CD4-positive, alpha-beta T cell treated with Interleukin-12 subunit alpha and Interleukin-12 subunit beta, for 1 hour (primary cell): ENCODE measurements around the gene TIMM17A.
"Not testable (repeated sequence)": the region's sequence is repeated elsewhere in the genome, so short reads cannot be mapped to it uniquely, and the experiment has no call there.

Experiments
- DNase-seq: peaks from one replicate; pipeline ENCODE4 v3.0.0-alpha.2; 2020

TIMM17A gene

DNA sequence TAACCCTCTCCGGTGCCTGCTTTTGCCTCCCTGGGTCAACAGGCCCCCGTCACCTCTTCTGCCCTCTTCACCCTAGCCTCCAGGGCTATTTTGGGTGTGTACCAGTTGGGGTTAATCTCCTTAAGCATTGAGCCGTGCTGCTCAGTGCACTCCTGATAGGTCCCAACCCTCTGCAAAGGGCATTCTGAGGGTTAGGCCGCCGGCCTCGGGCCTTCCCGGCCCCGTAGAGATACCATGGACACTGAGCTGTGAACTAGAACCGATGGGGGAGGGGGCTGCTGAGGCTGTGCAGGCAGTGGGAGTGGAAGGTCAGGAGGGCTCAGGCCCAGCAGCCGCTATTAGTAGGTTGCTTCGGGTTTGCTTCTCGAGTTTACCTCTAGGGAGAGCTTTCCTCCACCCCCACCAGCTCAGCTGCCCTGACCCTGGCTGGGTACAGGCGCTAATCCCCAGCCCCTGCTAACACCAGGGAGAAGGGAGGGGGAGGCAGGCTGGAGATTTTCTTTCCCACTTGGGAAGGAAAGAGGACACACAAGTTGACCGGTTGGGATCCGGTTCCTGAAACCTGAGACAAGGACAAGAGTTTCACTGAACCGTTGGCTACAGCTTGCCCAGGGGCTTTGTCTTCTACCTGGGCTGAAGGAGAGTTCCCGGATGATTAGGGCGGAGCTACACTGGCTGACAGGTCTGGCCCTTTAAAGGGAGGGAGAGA, 13.7 kb upstream of the TIMM17A start:
- no peak for DNase-seq

DNA sequence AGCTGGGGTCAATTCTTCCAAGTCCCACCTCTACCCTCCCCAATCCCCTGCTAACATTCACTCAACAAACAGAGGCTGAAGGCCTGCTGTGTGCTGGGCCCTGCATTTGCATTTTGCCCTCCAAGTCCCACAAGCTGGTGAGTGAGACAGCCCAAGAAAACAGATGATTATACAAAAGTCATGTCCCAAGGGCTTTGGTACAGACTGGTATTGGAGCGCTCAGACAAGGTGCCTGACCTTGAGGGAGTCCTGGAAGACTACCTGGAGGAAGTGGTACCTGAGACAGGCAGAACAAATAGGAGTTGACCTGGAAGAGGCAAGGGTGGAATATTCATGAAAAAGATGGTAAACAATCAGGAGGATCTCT, 13.2 kb upstream of the TIMM17A start:
- DNase-seq = no peak

DNA sequence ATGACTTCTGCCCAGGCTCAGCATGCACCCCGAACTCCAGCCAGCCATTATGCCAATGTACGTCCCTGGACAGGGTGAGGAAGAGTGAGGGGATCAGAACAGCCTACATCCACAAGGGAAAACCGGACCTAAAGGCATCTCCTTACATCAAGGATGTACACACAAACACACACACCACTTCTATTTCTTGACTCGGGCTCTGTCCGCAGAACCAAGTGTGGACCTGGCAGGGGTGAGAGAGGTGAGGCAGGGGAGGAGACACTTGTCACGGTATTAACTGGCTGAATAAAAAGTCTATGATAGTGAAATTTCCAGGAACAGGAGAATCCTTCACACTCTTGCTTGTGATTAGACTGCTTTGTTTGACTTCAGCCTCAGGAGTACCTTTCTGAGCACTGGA, 11.3 kb upstream of the TIMM17A start:
- no peak for DNase-seq

DNA sequence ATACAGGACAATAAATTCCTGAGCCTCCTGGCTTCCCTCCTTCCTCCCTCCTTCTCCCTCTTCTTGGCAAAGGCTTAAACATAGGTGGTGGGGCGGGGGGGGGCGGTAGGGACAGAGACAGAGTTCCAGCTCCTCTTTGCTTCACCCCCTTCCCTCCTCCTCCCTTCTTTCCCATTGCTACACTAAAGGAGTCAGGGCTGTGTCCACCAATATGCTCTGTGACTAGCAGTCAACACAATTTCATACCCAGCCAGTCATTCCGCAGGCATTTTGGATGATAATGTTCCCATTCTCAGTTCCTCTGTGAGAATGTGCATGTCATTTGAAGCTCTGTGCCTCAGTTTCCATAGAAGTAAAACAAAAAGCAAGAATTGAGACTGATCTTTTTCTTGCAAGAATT, 10.7 kb upstream of the TIMM17A start:
- no peak for DNase-seq

DNA sequence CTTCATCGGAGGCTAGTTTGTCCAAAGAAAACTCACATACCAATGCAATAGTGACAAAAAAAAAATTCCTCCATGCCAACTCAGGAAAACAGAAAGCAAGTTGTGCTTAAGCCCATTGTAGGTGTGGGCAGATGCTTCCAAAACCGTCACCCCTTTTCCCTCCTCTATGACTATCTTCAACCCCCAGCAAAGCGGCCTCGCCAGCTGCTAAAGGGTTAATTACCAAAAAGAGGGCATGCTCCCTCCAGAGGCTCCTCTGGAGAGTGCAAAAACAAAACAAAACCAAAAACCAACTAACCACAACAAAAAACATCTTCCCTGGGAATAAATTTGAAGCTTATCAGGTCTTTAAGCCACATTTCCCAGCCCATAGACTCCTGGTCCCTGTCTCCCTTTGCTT, 10.1 kb upstream of the TIMM17A start:
- no peak for DNase-seq

DNA sequence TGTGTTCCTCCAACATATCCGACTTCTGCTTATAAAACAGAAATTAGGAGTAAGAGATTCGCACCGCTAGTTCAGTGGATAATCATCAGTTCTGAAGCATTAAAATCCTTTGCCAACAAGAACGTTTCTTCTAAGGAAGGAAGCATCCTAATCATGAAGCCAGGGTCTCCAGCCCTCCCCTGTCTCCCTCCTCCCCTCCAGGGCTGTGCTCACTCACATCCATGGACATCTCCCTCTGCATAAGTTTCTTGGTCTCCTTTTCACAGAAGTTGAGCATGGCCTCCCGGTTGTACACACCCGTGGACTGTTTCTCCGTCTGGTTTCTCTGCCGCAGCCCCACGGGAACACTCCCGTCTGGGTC, 9.5 kb upstream of the TIMM17A start:
- no peak for DNase-seq

DNA sequence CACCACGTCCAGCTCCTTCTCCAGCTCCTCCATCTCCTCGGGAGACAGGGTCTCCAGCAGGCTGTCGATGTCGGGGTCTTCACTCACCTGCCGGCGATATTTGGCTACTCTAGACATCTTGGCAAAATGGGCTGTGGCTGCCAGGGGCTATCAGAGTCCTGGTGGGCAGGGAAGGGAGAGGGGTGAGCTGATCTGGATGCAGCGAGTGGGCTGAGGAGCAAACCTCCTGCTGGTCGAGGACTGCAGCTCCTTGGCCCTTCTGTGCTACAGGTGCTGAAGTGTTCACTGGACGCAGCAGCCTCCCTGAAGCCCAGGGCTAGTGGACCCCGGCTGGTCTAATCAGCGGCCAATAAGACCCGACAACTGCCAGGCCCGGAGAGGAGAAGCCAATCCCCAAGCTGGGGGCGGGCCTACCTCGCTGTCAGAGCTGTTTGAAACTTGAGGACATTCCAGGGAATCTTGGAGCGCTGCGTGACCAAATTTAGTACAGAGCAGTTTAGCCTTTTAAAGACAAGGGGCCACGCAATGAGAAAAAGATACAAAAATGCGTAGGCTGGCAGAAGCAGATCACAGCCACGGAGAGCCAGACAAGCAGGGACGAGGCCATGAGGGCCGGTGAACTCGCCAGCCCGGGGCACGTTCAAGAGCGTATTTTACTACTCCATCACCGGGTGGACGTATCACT, 8.9 kb upstream of the TIMM17A start, which contains the start of gene LMOD1:
Gene LMOD1 (minus strand): TSS at position 325 of the 685 bp plus-strand sequence. CDS start 208 bp downstream, at position 117.
- no peak for DNase-seq

DNA sequence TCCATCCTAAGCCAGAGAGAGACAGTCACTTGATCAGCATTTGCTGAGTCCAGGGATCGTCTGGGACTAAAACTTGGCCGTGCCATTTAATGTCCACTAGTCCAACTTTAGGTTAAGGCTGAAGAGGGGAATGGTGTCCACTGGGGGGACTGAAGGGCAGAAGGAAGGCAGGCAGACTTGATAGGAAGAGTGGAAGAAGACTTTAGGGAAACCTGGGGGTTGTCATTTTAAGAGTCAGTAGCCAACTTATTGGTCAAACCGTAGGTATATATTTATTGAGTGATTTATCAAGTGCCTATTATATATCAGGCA, 7.7 kb upstream of the TIMM17A start:
- DNase-seq = no peak

DNA sequence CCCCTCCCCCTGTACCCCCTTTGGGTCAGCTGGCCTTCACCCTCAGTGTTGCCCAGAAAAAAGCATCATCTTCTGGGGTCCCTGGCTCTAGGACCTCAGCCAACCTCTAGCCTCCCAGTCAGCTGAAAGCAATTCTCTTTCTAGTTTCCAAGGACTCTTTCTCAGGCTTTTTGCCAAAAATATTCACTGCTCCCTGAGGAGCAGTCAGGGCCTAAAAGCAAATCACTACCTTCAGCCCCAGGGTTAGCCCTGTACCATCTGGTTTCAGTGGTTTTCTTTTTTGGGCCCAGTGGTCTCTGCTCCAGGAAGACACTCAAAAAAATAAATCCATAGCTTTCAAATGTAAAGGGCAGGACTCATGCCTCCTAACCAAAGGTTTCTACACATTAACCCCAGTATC, 5.8 kb upstream of the TIMM17A start:
- DNase-seq = no peak

DNA sequence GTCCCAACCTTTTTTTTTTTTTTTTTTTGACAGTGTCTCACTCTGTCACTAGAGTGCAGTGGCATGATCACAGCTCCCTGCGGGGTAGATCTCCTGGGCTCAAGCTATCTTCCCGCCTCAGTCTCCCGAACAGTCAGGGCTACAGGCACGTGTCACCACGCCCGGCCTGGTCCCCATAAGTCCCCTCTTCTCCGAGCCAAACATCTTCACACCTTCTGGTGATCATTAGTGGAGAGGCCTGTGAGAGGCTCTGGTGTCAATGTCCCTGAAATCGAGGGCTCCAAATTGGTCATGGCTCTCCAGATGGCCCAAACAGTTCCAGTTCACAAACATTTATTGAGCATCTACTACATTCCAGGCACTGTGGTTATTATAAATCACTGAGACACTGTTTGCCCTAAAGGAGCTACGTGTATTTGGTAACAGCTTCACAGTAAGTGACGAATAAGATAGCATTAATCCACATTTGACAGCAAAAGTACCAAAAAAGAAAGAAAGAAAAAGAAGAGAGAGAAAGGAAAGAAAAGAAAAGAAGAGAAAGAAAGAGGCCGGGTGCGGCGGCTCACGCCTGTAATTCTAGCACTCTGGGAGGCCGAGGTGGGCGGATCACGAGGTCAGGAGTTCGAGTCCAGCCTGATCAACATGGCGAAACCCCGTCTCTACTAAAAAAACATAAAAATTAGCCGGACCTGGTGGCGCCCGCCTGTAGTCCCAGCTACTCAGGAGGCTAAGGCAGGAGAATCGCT, 867 bp upstream of the TIMM17A start:
- peak; percentile 10 for DNase-seq

DNA sequence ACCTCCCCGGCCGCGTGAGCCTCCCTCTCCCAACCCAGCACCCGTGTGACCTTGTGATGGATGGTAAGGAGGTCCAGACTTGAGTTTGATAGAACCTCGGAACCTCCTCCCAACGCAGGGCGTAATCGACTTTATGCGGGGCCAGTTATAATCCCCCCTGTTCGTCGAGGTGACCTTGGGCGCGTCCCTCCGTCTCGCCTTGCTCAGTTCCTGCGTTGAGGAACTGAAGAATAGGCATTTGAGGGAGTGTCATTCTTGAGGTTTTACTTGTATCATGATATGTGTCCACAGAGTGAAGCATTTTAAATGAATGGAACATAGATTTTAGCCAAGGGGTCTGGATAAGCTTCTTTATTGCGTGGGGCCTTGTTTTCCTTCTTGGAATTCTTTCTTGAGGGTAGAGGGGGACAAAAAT, 433 bp downstream of the TIMM17A start:
- no peak for DNase-seq

DNA sequence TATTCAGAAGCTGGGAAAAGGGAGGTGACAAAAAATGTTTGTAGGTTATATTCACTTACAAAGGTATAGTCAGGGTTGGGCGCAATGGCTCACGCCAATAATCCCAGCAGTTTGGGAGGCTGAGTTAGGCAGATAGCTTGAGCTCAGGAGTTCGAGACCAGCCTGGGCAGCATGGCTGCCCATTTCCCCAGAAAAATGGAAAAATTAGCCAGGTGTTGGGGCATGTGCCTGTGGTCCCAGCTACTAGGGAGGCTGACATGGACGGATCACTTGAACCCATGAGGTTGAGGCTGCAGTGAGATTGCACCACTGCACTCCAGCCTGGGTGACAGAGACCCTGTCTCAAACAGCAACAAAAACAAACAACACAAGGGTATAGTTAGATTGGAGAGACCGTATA, 3.0 kb downstream of the TIMM17A start:
- no peak for DNase-seq

DNA sequence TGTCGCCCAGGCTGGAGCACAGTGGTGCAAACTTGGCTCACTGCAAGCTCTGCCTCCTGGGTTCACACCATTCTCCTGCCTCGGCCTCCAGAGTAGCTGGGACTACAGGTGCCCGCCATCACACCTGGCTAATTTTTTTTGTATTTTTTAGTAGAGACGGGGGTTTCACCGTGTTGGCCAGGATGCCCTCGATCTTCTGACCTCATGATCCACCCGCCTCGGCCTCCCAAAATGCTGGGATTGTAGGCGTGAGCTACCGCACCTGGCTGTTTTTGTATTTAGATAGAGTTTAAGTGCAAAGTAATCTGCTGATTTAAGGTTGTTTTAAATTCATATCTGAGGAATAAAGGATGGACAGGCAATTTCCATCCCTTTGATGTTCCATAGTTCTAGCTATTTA, 7.1 kb downstream of the TIMM17A start:
- not testable (repeated sequence) for DNase-seq

DNA sequence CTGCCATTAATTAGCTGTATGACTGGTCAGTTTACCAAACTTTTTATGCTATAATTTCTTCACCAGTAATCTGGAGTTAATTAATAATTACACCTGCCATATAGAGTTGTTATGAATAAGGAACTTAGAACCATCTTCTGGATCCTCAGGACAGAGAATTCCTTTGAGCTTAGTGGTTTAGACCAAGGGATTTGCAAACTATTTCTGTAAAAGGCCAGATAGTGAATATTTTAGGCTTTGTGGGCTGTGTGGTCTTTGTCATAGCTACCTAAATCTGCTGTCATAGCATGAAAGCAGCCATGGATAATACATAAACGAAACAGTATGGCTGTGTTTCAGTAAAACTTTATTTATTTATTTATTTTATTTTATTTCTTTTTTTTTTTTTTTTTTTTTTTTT, 9.0 kb downstream of the TIMM17A start:
- no peak for DNase-seq

DNA sequence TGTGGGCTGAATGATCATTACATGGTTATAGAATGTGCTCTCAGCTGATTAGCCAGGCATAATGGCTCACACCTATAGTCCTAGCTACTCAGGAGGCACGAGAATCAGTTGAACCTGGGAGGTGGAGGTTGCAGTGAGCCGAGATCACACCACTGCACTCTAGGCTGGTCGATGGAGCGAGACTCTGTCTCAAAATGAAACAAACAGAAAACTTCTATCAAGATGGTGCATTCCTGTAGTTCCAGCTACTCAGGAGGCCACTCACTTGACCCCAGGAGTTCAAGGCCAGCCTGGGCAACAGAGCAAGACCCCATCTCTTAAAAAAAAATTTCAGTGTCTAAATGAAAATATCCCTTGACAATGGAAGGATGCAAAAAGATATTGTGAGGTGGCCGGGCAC, 10.9 kb downstream of the TIMM17A start:
- no peak for DNase-seq

DNA sequence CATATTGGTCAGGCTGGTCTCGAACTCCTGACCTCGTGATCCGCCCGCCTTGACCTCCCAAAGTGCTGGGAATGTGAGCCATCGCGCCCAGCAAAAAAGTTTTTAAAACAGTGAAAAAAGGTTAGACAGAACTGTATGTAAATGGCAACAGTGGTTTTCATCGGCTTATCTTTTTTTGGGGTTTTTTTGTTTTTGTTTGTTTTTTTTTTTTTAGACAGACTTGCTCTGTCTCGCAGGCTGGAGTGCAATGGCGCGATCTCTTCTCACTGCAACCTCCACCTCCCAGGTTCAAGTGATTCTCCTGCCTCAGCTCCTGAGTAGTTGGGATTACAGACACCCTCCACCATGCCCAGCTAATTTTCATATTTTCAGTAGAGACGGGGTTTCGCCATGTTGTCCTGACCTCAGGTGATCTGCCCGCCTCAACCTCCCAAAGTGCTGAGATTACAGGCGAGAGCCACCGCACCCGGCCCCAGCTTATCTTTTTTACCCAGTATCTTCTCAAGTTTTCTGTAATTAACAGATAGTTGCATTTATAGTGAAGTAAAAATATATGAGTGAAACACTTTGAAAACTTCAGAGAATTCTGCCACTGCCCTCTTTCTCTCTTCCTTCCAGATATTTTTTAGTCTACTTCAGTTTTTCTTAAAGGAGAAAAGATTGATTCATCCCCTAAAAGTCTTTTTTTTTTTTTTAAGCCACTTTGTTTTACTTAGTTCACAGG, 13.1 kb downstream of the TIMM17A start:
- no peak for DNase-seq

DNA sequence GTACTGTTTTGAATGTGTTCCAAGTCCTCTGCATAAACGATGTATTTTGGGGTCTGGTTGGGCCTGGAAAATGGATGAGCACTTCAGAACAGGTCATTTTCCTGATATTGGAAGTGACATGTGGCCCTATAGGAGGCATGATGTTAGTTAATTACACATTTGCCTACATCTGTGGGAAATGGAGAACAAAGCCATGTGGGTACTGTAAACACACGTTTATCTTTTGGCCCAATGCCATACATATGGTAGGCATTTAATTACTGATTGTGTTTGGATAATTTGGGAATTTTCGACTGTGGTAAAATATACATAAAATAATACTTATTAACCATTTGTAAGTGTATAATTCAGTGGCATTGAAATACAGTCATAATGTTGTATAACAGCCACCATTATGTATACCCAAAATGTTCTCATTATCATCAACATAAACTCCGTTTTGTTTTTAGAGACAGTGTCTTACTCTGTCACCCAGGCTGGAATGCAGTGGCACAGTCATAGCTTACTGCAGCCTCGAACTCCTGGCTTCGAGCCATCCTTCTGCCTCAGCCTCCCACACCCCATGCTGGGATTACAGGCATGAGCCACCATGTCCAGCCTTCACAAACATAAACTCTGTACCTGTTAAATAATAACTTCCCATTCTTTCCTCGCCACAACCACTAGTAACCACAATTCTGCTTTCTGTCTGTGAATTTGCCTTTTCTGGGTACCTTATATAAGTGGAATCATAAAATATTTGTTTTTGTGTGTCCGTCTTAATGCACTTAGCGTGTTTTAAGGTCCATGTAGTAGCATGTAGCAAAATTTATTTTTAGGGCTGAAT, 15.2 kb downstream of the TIMM17A start:
- DNase-seq = no peak

DNA sequence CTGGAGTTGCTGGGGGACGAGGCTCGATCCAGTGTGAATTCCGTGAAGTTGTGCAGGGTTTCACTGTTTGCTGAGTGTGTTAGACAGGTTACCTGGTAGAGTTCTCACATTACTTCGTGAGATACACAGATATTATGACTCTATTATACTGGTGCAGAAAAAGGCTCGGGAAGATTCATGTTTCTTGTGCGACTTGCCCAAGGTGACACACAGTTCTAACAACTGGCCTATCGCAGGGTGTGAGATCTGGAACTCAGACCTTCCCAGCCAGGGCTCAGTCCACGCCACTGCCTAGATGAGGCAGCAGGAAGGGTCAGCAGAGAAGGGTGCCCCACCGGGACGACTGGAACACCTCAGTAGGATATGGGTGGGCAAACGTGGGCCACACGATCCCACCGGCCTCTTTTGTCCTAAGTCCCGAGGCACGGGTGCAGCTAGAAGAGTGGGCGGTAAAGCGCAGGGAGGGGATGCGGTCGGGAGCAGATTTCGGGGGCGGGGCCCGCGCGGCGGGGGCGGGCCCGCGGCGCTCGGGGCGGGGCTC, 26.8 kb downstream of the TIMM17A start:
- peak; percentile 77 for DNase-seq

DNA sequence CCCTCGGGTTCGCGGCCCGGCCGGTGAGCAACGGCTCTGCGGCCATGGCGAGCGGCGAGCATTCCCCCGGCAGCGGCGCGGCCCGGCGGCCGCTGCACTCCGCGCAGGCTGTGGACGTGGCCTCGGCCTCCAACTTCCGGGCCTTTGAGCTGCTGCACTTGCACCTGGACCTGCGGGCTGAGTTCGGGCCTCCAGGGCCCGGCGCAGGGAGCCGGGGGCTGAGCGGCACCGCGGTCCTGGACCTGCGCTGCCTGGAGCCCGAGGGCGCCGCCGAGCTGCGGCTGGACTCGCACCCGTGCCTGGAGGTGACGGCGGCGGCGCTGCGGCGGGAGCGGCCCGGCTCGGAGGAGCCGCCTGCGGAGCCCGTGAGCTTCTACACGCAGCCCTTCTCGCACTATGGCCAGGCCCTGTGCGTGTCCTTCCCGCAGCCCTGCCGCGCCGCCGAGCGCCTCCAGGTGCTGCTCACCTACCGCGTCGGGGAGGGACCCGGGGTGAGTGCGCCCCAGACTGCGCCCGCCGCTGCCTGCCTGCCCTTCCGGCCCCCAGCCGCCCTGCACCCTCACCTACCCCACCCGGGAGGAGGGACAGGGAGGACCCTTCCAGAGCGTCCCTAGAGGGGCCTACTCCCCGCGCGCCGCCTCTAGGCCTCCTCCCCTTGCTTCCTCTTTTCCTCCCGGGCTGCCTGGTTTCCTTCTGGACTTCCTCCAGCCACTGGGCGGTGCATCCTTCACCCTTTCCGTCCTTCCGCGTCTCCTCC, 27.5 kb downstream of the TIMM17A start, which contains the start of gene RNPEP:
Gene RNPEP (plus strand): TSS at position 26 of the 757 bp plus-strand sequence. CDS start 19 bp downstream, at position 45.
- DNase-seq = peak; percentile 59

DNA sequence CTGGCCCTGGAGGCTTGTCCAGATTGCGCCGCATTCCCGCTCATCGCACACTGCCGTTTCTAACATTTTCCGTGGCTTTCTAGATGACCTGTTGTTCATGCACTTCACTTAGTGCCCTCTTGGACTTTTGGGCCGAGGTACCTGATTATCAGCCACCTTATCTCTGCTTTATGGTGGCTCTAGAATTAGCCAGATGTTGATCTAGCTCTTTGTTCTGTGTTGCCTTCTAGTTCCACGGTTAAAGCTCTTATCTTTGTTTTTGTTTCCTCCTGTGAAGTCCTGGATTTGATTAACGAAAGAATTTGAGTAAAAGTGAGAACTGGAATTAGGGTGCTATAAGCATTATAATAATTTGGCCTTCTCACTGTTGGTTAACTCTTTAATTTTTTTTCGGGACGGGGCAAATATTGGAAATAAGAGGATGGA, 28.1 kb downstream of the TIMM17A start:
- no peak for DNase-seq

DNA sequence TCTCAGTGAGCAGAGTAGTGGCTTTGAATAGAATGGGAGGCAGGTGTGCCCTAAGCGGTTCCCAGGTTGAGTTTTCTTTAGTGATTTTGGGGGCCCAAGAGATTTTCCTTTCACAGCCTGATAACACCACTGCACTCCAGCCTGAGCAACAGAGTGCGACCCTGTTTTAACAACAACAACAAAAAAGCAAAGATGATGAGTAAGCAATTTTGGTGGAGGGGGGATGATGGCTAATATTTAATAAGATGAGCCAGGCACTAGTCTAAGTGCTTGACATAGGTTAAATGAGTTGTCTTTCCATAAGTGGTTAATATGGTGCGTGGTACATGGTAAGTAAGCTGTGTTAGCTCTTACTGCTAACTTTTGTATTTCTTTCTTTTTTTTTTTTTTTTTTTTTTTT, 29.1 kb downstream of the TIMM17A start:
- DNase-seq = no peak
